ENCODE data around the gene GJD2.

DNA sequence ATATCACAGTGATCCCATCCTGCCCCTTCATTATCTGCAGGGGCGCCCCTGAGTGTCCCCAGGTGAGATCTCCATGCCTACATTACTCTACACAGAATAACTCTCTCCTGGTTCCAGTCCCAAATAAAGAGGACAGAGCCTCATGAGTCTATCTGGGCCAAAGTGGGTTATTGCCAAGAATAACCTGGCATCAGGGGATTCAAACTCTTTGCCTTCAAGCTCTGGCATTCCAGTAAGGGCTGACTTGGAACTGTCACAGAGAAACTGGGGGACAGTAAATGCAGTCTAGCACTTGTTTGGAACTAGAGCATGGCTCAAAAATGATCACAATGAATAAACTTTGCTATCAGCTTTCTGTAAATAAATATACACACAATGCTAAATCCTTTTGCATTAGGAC is 30.3 kb downstream of the GJD2 start:
- TF ChIP-seq, protein P1, sequence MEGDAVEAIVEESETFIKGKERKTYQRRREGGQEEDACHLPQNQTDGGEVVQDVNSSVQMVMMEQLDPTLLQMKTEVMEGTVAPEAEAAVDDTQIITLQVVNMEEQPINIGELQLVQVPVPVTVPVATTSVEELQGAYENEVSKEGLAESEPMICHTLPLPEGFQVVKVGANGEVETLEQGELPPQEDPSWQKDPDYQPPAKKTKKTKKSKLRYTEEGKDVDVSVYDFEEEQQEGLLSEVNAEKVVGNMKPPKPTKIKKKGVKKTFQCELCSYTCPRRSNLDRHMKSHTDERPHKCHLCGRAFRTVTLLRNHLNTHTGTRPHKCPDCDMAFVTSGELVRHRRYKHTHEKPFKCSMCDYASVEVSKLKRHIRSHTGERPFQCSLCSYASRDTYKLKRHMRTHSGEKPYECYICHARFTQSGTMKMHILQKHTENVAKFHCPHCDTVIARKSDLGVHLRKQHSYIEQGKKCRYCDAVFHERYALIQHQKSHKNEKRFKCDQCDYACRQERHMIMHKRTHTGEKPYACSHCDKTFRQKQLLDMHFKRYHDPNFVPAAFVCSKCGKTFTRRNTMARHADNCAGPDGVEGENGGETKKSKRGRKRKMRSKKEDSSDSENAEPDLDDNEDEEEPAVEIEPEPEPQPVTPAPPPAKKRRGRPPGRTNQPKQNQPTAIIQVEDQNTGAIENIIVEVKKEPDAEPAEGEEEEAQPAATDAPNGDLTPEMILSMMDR (IDR thresholded peaks at IDR 0.05): no peak
- no peak for TF ChIP-seq POLR2A (IDR thresholded peaks at IDR 0.05)
